OCI-LY7 (cell line): Measurements from ENCODE around the gene SLC25A24.

Source experiments
- EZH2phosphoT487 ChIP-seq: fragments of 200-600 bp; sonication (generic); IDR thresholded peaks from 2 replicates; pipeline ENCODE4 v1.6.1; 2018; ENCODE audit warnings: low read depth, borderline replicate concordance, mild to moderate bottlenecking, mixed run types, antibody characterized with exemption, low read length, moderate library complexity, mixed read lengths
- TF ChIP-seq, protein P1 (sequence below): fragments of 200-600 bp; sonication (generic); conservative IDR thresholded peaks from 2 replicates; pipeline ENCODE4 v1.5.1; 2014; ENCODE audit warnings: mild to moderate bottlenecking, antibody characterized with exemption, low read length, moderate library complexity, mixed read lengths

DNA sequence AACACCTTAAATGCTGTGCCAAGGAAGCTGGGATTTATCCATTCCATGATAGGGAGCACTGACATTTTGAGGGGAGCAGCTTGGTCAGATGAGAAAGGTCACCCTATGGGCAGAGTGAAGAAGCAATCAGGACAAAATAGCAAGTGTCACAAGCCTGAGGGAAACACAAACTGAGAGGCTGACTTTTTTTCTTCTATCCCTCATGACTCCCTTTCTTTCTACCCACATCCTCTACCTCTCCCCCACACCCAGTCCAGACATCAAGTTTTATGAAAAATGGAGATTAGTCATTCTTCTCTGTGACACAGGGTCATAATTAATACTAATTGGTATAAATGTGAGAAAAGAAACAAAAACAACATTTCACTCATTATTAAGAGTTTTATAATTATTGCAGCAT is 103.1 kb downstream of the SLC25A24 start:
- TF ChIP-seq, protein P1, sequence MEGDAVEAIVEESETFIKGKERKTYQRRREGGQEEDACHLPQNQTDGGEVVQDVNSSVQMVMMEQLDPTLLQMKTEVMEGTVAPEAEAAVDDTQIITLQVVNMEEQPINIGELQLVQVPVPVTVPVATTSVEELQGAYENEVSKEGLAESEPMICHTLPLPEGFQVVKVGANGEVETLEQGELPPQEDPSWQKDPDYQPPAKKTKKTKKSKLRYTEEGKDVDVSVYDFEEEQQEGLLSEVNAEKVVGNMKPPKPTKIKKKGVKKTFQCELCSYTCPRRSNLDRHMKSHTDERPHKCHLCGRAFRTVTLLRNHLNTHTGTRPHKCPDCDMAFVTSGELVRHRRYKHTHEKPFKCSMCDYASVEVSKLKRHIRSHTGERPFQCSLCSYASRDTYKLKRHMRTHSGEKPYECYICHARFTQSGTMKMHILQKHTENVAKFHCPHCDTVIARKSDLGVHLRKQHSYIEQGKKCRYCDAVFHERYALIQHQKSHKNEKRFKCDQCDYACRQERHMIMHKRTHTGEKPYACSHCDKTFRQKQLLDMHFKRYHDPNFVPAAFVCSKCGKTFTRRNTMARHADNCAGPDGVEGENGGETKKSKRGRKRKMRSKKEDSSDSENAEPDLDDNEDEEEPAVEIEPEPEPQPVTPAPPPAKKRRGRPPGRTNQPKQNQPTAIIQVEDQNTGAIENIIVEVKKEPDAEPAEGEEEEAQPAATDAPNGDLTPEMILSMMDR, result no peak
- no peak for TF ChIP-seq EZH2phosphoT487
